GM12864 (cell line): ENCODE data around the gene CCBE1.

Experiments
- DNase-seq: peaks from one replicate; pipeline ENCODE4 v3.0.0-alpha.2; 2011; ENCODE audit warnings: low read depth
- H3K4me3 ChIP-seq: 2 replicates; pipeline ENCODE4 v1.5.1; 2011; ENCODE audit warnings: mild to moderate bottlenecking, low read depth, low read length, control low read depth
- CTCF ChIP-seq: IDR thresholded peaks from 2 replicates; pipeline ENCODE4 v1.5.1; 2011; ENCODE audit warnings: low read depth, mild to moderate bottlenecking, moderate library complexity, low read length, control low read depth, inconsistent platforms; ENCODE audit errors: missing control alignments

The CCBE1 gene

GRCh38 chr18:59498506-59499086 is 198.6 kb downstream of the CCBE1 start:
- no peak overlapping the region for H3K4me3 ChIP-seq
- TF ChIP-seq CTCF, result no peak
- no peak for DNase-seq

DNA sequence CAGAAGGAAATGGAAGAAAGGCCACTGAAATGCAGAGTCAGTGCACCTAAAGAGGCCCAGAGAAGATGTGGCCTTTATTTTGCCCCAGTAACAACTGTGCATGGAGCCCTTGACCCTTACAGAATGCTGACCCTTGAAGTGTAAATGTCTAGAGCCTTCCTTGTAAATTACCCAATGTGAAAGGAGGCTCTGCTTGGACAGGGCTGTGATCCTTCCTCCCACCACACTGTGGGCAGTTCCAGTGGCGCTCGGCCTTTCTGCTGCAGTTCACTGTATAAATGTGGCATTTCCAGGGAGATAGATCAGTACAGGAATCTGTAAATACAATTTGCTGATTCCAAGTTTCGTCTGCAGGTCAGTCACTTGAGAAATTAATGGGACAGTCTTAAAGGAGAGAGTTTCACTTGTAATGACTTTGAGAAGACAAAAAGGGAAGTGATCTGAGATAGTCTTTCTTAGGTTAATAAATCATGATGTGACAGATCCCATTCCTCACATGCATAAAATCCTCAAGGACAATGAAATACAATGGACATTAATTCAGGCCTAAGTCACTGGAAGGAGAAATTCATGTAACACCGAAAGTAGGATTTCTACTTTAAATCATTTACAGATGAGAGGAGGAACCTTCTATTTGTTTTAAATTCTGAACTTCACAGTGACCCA is 204.3 kb downstream of the CCBE1 start:
- no peak for DNase-seq

GRCh38 chr18:59488899-59489298 is 208.3 kb downstream of the CCBE1 start:
- no peak for DNase-seq
- no peak overlapping the region for H3K4me3 ChIP-seq
- no peak for TF ChIP-seq CTCF

More for the DNA sequence above, 204.3 kb downstream of the CCBE1 start:
- no peak for TF ChIP-seq CTCF
- H3K4me3 ChIP-seq, result no peak overlapping the region

- no peak overlapping the region for H3K4me3 ChIP-seq
- no peak for DNase-seq
- TF ChIP-seq CTCF, result no peak
These were observed 211.8 kb downstream of the CCBE1 start for GRCh38 chr18:59485382-59485781.

DNA sequence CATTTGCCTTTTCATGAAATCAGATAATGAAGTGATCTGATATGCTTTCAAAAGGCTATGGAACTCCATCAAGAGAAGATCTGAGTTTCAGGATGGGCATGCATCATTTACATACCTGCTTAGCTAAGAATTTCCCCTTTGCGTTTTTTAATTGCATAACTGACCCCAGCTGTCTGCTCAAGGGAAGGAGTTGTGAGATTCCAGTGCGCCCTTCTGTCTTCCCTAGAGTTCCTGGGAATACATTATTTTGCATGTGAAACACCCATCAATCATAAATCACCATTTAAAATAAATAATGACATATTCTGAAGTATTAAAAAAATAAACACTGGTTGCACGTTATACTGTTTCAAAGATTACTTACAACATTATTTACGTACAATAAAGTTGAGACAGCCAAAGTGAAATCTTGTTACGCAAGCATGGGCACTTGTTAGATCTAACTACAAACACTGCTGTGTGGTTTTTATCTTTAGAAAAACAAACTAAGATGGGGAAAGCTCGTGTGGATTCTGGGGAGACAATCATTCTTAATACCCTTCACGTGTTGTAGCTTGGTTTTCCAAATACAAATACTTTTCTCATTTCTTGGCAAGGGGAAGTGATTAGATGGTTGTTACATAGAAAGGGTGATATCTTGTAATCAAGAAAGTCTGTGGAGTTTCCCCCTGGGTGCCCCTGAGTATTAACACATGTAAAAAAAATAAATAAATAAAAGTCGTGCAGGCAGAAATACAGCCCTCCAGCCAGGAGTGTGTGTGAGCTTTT is 212.5 kb downstream of the CCBE1 start:
- no peak for TF ChIP-seq CTCF
- no peak for DNase-seq

GRCh38 chr18:59484131-59484530 is 213.1 kb downstream of the CCBE1 start:
- TF ChIP-seq CTCF, result no peak
- no peak overlapping the region for H3K4me3 ChIP-seq
- no peak for DNase-seq

More for the DNA sequence above, 212.5 kb downstream of the CCBE1 start:
- no peak overlapping the region for H3K4me3 ChIP-seq
